Endothelial cell of umbilical vein (primary cell): ENCODE measurements around the gene CHRND.

Source experiments
- EZH2 ChIP-seq: IDR thresholded peaks from 2 replicates; pipeline ENCODE4 v1.6.1; 2012; ENCODE audit warnings: borderline replicate concordance, low read depth, mild to moderate bottlenecking, moderate library complexity, low read length, inconsistent platforms; ENCODE audit not compliant: severe bottlenecking
- GATA2 ChIP-seq: IDR thresholded peaks from 2 replicates; pipeline ENCODE4 v1.7.0; 2011; ENCODE audit warnings: low read depth, mild to moderate bottlenecking, moderate library complexity, mixed read lengths, low read length; ENCODE audit not compliant: insufficient read length, insufficient read depth
- MYC ChIP-seq: IDR thresholded peaks from one replicate; pipeline ENCODE4 v1.6.1; 2011; ENCODE audit warnings: mild to moderate bottlenecking, low read depth, low read length
- POLR2A ChIP-seq: IDR thresholded peaks from 2 replicates; pipeline ENCODE4 v1.6.1; 2012; ENCODE audit warnings: low read depth, mild to moderate bottlenecking, control low read depth, low read length
- POLR2AphosphoS5 ChIP-seq: IDR thresholded peaks from 2 replicates; pipeline ENCODE4 v1.6.1; 2012; ENCODE audit warnings: low read depth, mild to moderate bottlenecking, control low read depth, low read length, moderate library complexity; ENCODE audit not compliant: insufficient read depth
- TF ChIP-seq, protein P1 (sequence below), 2 donors: IDR thresholded peaks; 1 replicate in 1 of 2; 2 replicates in 1 of 2; pipeline ENCODE4 v1.5.1; 2011; ENCODE audit warnings: low read length in 2 of 2, mild to moderate bottlenecking in 2 of 2, moderate library complexity in 2 of 2, control low read depth in 1 of 2, inconsistent platforms in 1 of 2, low read depth in 1 of 2; ENCODE audit not compliant: insufficient read depth in 1 of 2; ENCODE audit errors: extremely low read depth in 1 of 2
- TF ChIP-seq, protein P2 (sequence below): IDR thresholded peaks from 2 replicates; pipeline ENCODE4 v1.6.1; 2011; ENCODE audit not compliant: insufficient read depth, insufficient read length

DNA sequence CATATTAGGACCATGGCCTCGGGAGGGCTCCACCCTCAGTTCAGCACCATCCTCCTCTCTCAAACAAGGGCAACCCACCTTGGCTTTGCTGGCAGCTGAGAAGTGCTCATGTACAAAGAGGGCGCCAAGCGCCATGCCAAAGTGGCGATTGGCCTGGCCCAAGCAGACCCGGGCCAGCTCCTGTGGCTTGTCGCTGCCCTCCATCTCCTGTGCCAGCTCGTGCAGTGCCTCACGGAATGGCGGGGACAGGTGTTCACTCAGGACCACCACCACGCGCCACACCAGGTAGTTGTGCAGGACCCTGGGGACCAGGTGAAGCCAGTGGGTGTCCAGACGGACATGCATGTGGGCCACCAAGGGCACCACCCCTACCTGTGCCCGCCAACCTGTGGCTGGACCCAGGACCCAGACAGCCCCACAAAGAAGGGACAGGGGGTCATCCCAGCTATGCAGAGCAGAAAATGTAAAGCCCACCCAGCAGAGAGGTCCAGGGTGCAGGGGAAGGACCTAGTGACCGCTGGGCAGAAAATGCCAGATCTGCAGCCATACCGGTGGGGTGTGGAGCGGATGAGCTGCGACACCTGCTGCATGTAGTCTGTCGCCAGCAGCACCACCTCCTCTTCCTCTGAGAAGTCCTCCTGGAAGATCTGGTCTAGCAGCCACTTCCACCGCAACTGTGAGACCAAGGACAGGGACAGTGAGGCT is 41.9 kb upstream of the CHRND start:
- TF ChIP-seq, protein P1, sequence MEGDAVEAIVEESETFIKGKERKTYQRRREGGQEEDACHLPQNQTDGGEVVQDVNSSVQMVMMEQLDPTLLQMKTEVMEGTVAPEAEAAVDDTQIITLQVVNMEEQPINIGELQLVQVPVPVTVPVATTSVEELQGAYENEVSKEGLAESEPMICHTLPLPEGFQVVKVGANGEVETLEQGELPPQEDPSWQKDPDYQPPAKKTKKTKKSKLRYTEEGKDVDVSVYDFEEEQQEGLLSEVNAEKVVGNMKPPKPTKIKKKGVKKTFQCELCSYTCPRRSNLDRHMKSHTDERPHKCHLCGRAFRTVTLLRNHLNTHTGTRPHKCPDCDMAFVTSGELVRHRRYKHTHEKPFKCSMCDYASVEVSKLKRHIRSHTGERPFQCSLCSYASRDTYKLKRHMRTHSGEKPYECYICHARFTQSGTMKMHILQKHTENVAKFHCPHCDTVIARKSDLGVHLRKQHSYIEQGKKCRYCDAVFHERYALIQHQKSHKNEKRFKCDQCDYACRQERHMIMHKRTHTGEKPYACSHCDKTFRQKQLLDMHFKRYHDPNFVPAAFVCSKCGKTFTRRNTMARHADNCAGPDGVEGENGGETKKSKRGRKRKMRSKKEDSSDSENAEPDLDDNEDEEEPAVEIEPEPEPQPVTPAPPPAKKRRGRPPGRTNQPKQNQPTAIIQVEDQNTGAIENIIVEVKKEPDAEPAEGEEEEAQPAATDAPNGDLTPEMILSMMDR (IDR thresholded peaks at IDR 0.05; ENCODE audit: extremely low read depth in 1 of 2, insufficient read depth in 1 of 2, low read depth in 1 of 2, low read length in 2 of 2) = no peak
- TF ChIP-seq POLR2AphosphoS5 (no peak), EZH2 (no peak), GATA2 (no peak), POLR2A (no peak), MYC (no peak)
- TF ChIP-seq, protein P2, sequence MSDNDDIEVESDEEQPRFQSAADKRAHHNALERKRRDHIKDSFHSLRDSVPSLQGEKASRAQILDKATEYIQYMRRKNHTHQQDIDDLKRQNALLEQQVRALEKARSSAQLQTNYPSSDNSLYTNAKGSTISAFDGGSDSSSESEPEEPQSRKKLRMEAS = no peak
